ENCODE measurements around the gene NEDD8. TPM values are rescaled to one million over a fixed set of nuclear protein-coding genes. Genes with fewer than 3 reads are reported as not detected.

Gene NEDD8
- total RNA-seq, 1 experiment from 2014 or later: 214 TPM

GRCh38 chr14:24261969-24262327, 29.8 kb upstream of the NEDD8 start:
- no peaks in the 10 kb centered on the region for H4K20me1 ChIP-seq (ENCODE audit: control insufficient read depth, insufficient read depth, insufficient read length)
- H3K4me1 ChIP-seq (ENCODE audit: insufficient read depth, low read length): no peaks in the 10 kb centered on the region
- H2AFZ ChIP-seq (ENCODE audit: low read length): no peak overlapping the region
- TF ChIP-seq CTCF (conservative IDR thresholded peaks at IDR 0.05): no peak
- DNase-seq: no peak
- H3K27ac Mint-ChIP-seq: no peak overlapping the region
- peaks cover under 1 to 12% (median 9%) of the 10 kb centered on the region in 3 experiments; a peak in 5 of 7 replicates for H3K36me3 Mint-ChIP-seq (ENCODE audit: insufficient read depth in 1 of 3, low read depth in 3 of 3)
- H3K9me3 ChIP-seq (ENCODE audit: control insufficient read depth, low read depth, low read length): no peaks in the 10 kb centered on the region
- H3K9me3 Mint-ChIP-seq: no peaks in the 10 kb centered on the region
- H3K23me2 ChIP-seq (ENCODE audit: insufficient read length, low read depth, low read length, poor library complexity, severe bottlenecking): no peaks in the 10 kb centered on the region
- no peak overlapping the region for H2BK120ac ChIP-seq (ENCODE audit: low read depth, low read length, poor library complexity, severe bottlenecking)
- no CpG with 5 or more reads among the region's 19 CpGs for WGBS (ENCODE audit: extremely low coverage, insufficient read length, low lambda C conversion rate)
- H3K27me3 ChIP-seq (ENCODE audit: insufficient read depth, low read length): no peaks in the 10 kb centered on the region
- H3K18ac ChIP-seq (ENCODE audit: insufficient read length, low read depth, low read length): no peak overlapping the region
- no peak overlapping the region for H3K56ac ChIP-seq (ENCODE audit: insufficient read length, low read depth, low read length)
- no peak overlapping the region for H3K4me3 Mint-ChIP-seq
- no peak overlapping the region for H4K91ac ChIP-seq (ENCODE audit: insufficient read length, low read depth, low read length)
- no peak overlapping the region for H2BK12ac ChIP-seq (ENCODE audit: insufficient read length, low read depth, low read length)
- no peaks in the 10 kb centered on the region for H3K79me2 ChIP-seq (ENCODE audit: insufficient read depth, low read length)
- H3K9ac ChIP-seq (ENCODE audit: extremely low read depth, insufficient read length, low read length): no peak overlapping the region
- no peak overlapping the region for H3K27ac ChIP-seq (ENCODE audit: insufficient read length, low read depth, low read length)
- H3K27me3 Mint-ChIP-seq (ENCODE audit: low read depth): no peaks in the 10 kb centered on the region; the same call in 1 of the 2 replicates
- H2BK5ac ChIP-seq (ENCODE audit: insufficient read length, low read length): no peak overlapping the region
- H4K5ac ChIP-seq (ENCODE audit: insufficient read length, low read depth, low read length): no peak overlapping the region
- H4K8ac ChIP-seq (replicated peaks; ENCODE audit: insufficient read length, low read depth, low read length): no peak overlapping the region
- no peak overlapping the region for H2BK15ac ChIP-seq (ENCODE audit: low read depth, low read length)
- H2BK20ac ChIP-seq (ENCODE audit: low read depth, low read length, poor library complexity, severe bottlenecking): no peak overlapping the region
- H3T11ph ChIP-seq (ENCODE audit: low read length): no peak overlapping the region
- no peak overlapping the region for H2AK5ac ChIP-seq (ENCODE audit: insufficient read length, low read length)
- H3K23ac ChIP-seq (ENCODE audit: insufficient read length, low read depth, low read length): no peak overlapping the region
- H3K4me2 ChIP-seq (ENCODE audit: insufficient read depth, insufficient read length, low read length): no peak overlapping the region
- H3K4ac ChIP-seq (ENCODE audit: low read depth, low read length): no peak overlapping the region
- H3K79me1 ChIP-seq (ENCODE audit: insufficient read depth, low read depth, low read length, poor library complexity, severe bottlenecking): no peaks in the 10 kb centered on the region
- H3K14ac ChIP-seq (ENCODE audit: insufficient read depth, low read length): no peak overlapping the region; the same call in 1 of the 2 replicates
- no peaks in the 10 kb centered on the region; a peak in 2 of 4 replicates for H3K4me1 Mint-ChIP-seq
